C4-2B (cell line): ENCODE measurements around the gene UBA1.

ENCODE experiments used
- ZFX ChIP-seq: fragments of 450-650 bp; IDR thresholded peaks from 2 replicates; pipeline ENCODE4 v1.6.1; 2017
- TF ChIP-seq, protein P1 (sequence below): fragments of 450-650 bp; conservative IDR thresholded peaks from 2 replicates; pipeline ENCODE4 v1.5.1; 2017; ENCODE audit warnings: mild to moderate bottlenecking

DNA sequence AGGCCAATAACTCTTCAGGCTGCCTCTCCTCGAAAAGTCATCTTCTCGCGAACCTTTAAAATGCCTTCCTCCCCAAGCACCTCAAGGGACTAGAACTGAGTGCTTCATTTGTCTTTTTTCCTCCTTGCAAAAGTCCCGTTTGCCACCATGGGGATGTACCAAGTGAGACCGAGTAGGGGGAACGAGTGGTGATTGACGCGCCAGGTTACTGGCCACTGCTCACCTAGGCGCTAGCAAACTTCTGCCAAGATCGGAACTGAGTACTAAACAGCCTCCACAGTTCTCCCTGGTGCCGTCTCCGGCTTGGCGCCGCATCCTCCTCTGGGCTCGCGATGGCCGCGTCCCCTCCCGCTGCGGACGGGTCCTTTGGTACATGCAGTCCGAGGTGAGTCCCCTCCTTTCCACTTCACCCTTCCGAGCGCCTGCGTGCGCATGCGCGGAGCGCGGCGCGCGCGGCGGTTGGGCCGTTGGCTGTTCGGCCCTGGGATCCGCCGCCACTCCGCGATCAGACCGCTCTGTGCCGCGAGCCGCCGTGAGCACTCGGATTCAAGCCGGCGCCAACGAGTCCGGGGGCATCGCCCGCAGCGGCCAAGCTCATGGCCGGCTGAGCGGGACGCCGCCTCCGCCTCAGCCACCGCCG lies 24.8 kb downstream of the UBA1 start, which contains the start of gene CDK16:
- TF ChIP-seq, protein P1, sequence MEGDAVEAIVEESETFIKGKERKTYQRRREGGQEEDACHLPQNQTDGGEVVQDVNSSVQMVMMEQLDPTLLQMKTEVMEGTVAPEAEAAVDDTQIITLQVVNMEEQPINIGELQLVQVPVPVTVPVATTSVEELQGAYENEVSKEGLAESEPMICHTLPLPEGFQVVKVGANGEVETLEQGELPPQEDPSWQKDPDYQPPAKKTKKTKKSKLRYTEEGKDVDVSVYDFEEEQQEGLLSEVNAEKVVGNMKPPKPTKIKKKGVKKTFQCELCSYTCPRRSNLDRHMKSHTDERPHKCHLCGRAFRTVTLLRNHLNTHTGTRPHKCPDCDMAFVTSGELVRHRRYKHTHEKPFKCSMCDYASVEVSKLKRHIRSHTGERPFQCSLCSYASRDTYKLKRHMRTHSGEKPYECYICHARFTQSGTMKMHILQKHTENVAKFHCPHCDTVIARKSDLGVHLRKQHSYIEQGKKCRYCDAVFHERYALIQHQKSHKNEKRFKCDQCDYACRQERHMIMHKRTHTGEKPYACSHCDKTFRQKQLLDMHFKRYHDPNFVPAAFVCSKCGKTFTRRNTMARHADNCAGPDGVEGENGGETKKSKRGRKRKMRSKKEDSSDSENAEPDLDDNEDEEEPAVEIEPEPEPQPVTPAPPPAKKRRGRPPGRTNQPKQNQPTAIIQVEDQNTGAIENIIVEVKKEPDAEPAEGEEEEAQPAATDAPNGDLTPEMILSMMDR: no peak
- TF ChIP-seq ZFX: peak; percentile 41; the same call in 1 of the 2 replicates
